GM12878 (cell line): ENCODE data around the gene MRNIP.

Experiments used
- CTCF ChIP-seq, 3 experiments: IDR thresholded peaks in 2 of 3; conservative IDR thresholded peaks in 1 of 3; 2 replicates each; pipeline ENCODE4 v1.5.1; 2011; ENCODE audit warnings: low read depth in 3 of 3, low read length in 3 of 3, mild to moderate bottlenecking in 3 of 3, control low read depth in 2 of 3, moderate library complexity in 2 of 3, inconsistent platforms in 1 of 3, mixed read lengths in 1 of 3; ENCODE audit not compliant: control insufficient read depth in 2 of 3, insufficient read depth in 1 of 3; ENCODE audit errors: extremely low read depth in 1 of 3
- TF ChIP-seq, protein P1 (sequence below): fragments of 450-650 bp; IDR thresholded peaks from 2 replicates; pipeline ENCODE4 v1.6.1; 2017; ENCODE audit warnings: low read depth, mild to moderate bottlenecking, moderate library complexity

GRCh38 chr5:179816796-179817469 lies 41.7 kb downstream of the MRNIP start:
- 0 out of 6 replicates have a peak, but pooled peaks of 2 of the 3 experiments have one; percentile 6 to 13 for TF ChIP-seq CTCF (IDR thresholded peaks at IDR 0.05 in 2 of 3, conservative IDR thresholded peaks at IDR 0.05 in 1 of 3; ENCODE audit: control insufficient read depth in 2 of 3, extremely low read depth in 1 of 3, insufficient read depth in 1 of 3, low read depth in 3 of 3, low read length in 3 of 3)
- TF ChIP-seq, protein P1, sequence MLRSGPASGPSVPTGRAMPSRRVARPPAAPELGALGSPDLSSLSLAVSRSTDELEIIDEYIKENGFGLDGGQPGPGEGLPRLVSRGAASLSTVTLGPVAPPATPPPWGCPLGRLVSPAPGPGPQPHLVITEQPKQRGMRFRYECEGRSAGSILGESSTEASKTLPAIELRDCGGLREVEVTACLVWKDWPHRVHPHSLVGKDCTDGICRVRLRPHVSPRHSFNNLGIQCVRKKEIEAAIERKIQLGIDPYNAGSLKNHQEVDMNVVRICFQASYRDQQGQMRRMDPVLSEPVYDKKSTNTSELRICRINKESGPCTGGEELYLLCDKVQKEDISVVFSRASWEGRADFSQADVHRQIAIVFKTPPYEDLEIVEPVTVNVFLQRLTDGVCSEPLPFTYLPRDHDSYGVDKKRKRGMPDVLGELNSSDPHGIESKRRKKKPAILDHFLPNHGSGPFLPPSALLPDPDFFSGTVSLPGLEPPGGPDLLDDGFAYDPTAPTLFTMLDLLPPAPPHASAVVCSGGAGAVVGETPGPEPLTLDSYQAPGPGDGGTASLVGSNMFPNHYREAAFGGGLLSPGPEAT, result no peak
